ENCODE results near the gene RHBDF1. TPM values are rescaled to one million over a fixed set of nuclear protein-coding genes. Genes with fewer than 3 reads are reported as not detected.

The RHBDF1 gene
- polyA plus RNA-seq, 1 of the 3 experiments (the other 2 are of a cell fraction) = 54.1 TPM

- 78% methylated on average over 7 of the region's 27 CpGs for WGBS (ENCODE audit: low lambda C conversion rate)
- Histone ChIP-seq H3K4me3 (ENCODE audit: low read depth in 2 of 2, low read length in 1 of 2) (no peak overlapping the region), H3K36me3 (replicated peaks in 1 of 2; ENCODE audit: control insufficient read depth in 1 of 2, insufficient read depth in 2 of 2, low read length in 1 of 2) (peaks cover 3 to 13% of the 10 kb centered on the region in 2 experiments), H3K9me3 (no peaks in the 10 kb centered on the region), H4K20me1 (ENCODE audit: insufficient read depth) (peaks cover 68% of the 10 kb centered on the region), H3F3A (replicated peaks; ENCODE audit: insufficient read depth) (no peaks in the 10 kb centered on the region), H3K4me2 (no peak overlapping the region), H3K27me3 (ENCODE audit: insufficient read depth) (no peaks in the 10 kb centered on the region), H3K9ac (no peak overlapping the region), H3K9me2 (no peaks in the 10 kb centered on the region), H3K4me1 (ENCODE audit: control insufficient read depth in 1 of 2, insufficient read depth in 2 of 2, low read depth in 1 of 2, low read length in 1 of 2) (peaks cover 3 to 14% of the 10 kb centered on the region in 2 experiments; a peak in 3 of 4 replicates), H3K27ac (ENCODE audit: low read depth in 2 of 2, low read length in 1 of 2) (no peak overlapping the region), H2AFZ (ENCODE audit: low read depth) (no peak overlapping the region), H3K79me2 (ENCODE audit: insufficient read depth) (peaks cover 57% of the 10 kb centered on the region)
- ChIA-PET CTCF (interaction anchor here (1.0 to 21.2 kb wide), 7 partner anchors 8 to 294 kb away, joined by 5 to 793 read pairs (median 11); partner anchors contain the start of gene HBQ1), POLR2A (interaction anchor here (0.6 kb wide), 1 partner anchor 13 kb away, joined by 3 read pairs; no protein-coding TSS in a partner anchor)
- no peak for TF ChIP-seq SIN3A (IDR thresholded peaks at IDR 0.05; ENCODE audit: borderline replicate concordance, low read depth, low read length)
- TF ChIP-seq POLR2AphosphoS5 (IDR thresholded peaks at IDR 0.05; ENCODE audit: low read depth, low read length) = no peak
- TF ChIP-seq GATA2 (CRISPR knock-in tag; IDR thresholded peaks at IDR 0.05) = no peak
- no peak for TF ChIP-seq NRF1 (IDR thresholded peaks at IDR 0.05; ENCODE audit: low read depth, low read length)
- no peak for TF ChIP-seq RXRA (IDR thresholded peaks at IDR 0.05; ENCODE audit: borderline replicate concordance, low read depth)
- TF ChIP-seq FOXM1 (IDR thresholded peaks at IDR 0.05; ENCODE audit: low read depth) = no peak
- no peak for TF ChIP-seq NFIC (IDR thresholded peaks at IDR 0.05; ENCODE audit: borderline replicate concordance)
- TF ChIP-seq CTCF (IDR thresholded peaks at IDR 0.05) = no peak
- TF ChIP-seq TCF12 (IDR thresholded peaks at IDR 0.05) = no peak
- no peak for TF ChIP-seq RCOR1 (IDR thresholded peaks at IDR 0.05; ENCODE audit: low read length)
- no peak for TF ChIP-seq USF1 (IDR thresholded peaks at IDR 0.05; ENCODE audit: borderline replicate concordance, low read depth)
- no peak for TF ChIP-seq ELF1 (IDR thresholded peaks at IDR 0.05)
- no peak for TF ChIP-seq FOXJ3 (CRISPR knock-in tag; IDR thresholded peaks at IDR 0.05)
- TF ChIP-seq PBX3 (IDR thresholded peaks at IDR 0.05) = no peak
- no peak for TF ChIP-seq FOSL2 (IDR thresholded peaks at IDR 0.05; ENCODE audit: borderline replicate concordance, low read depth)
- TF ChIP-seq TEAD4 (IDR thresholded peaks at IDR 0.05; ENCODE audit: borderline replicate concordance, insufficient read depth) = no peak
- TF ChIP-seq RFX5 (IDR thresholded peaks at IDR 0.05; ENCODE audit: low read length) = no peak
- no peak for DNase-seq
These were observed 4.3 kb downstream of the RHBDF1 start for GRCh38 chr16:67884-68789.

All from SK-N-SH (cell line).